K562 (cell line): ENCODE data around the gene SEH1L. TPM values are rescaled to one million over a fixed set of nuclear protein-coding genes. Genes with fewer than 3 reads are reported as not detected.

Source experiments
- ATAC-seq: fragments of 200-7000 bp; cut with Tn5 transposase; 3 replicates; pipeline ENCODE4 v1.9.1; 2020; ENCODE audit warnings: moderate library complexity
- BruUV-seq: library from RNA; stranded (reverse); fragments of 400-500 nt; replicated peaks from 2 replicates; lab custom pipeline; 2021; lab: Mats Ljungman, UMichigan
- CTCF ChIA-PET: fragments of 300-600 bp; formaldehyde crosslinking; extraction: SDS; loops from one replicate; lab custom pipeline; 2021; ENCODE audit warnings: low intra/inter-chr PET ratio; lab: Yijun Ruan, JAX
- POLR2A ChIA-PET: fragments of 300-600, 350-650 bp; sonication (Branson Sonifier 250); formaldehyde crosslinking; extraction: SDS; loops from one replicate; lab custom pipeline; 2021; ENCODE audit warnings: antibody characterized with exemption, inconsistent platforms; lab: Yijun Ruan, JAX
- DNase-seq, 4 experiments: peaks; one replicate each; pipeline versions ENCODE4 v3.0.0 to v3.0.0-alpha.2; 2011 to 2018; ENCODE audit warnings: low spot score in 3 of 4, mixed read lengths in 3 of 4; ENCODE audit errors: extremely low read depth in 1 of 4
- FAIRE-seq: peaks from 2 replicates; lab custom pipeline; 2011; peaks lifted over from hg19 to GRCh38; lab: Jason Lieb, UNC
- H2AFZ ChIP-seq: 2 replicates; pipeline ENCODE4 v1.6.0; 2011; ENCODE audit warnings: low read depth, low read length, control low read depth, inconsistent platforms
- H3K27ac ChIP-seq: fragments of 200-600 bp; 3 replicates; pipeline ENCODE4 v1.8.0; 2011; ENCODE audit warnings: low read depth, mild to moderate bottlenecking, control low read depth, inconsistent platforms, low read length, moderate library complexity, mixed read lengths; ENCODE audit errors: extremely low read depth
- H3K27me3 ChIP-seq, 2 experiments: fragments of 300-600 bp in 1 of 2; 2 replicates in 1 of 2; 3 replicates in 1 of 2; pipeline versions ENCODE4 v1.6.0 to v1.8.0; 2011; ENCODE audit warnings: inconsistent platforms in 2 of 2, low read length in 2 of 2, mild to moderate bottlenecking in 1 of 2, mixed read lengths in 1 of 2, moderate library complexity in 1 of 2; ENCODE audit not compliant: control insufficient read depth in 2 of 2, insufficient read depth in 2 of 2
- H3K36me3 ChIP-seq: fragments of 300-600 bp; 3 replicates; pipeline ENCODE4 v1.8.0; 2011; ENCODE audit warnings: mild to moderate bottlenecking, low read length, inconsistent platforms; ENCODE audit not compliant: control insufficient read depth, insufficient read depth
- H3K4me1 ChIP-seq, 2 experiments: fragments of 200-600 bp in 1 of 2; replicated peaks in 1 of 2; 2 replicates in 1 of 2; 3 replicates in 1 of 2; pipeline versions ENCODE4 v1.5.1 to v1.8.0; 2011; ENCODE audit warnings: inconsistent platforms in 2 of 2, low read length in 2 of 2, mild to moderate bottlenecking in 1 of 2, mixed read lengths in 1 of 2, moderate library complexity in 1 of 2; ENCODE audit not compliant: control insufficient read depth in 2 of 2, insufficient read depth in 2 of 2
- H3K4me2 ChIP-seq: 2 replicates; pipeline ENCODE4 v1.6.1; 2011; ENCODE audit warnings: low read length, control low read depth, inconsistent platforms, mixed read lengths; ENCODE audit not compliant: insufficient read depth
- H3K4me3 ChIP-seq: fragments of 200-600 bp; sonication (generic), shearing (Covaris generic); 2 replicates; pipeline ENCODE4 v1.5.1; 2016; ENCODE audit warnings: control low read depth, inconsistent platforms
- H3K79me2 ChIP-seq: fragments of 200-600 bp; 3 replicates; pipeline ENCODE4 v1.8.0; 2011; ENCODE audit warnings: low read length, inconsistent platforms; ENCODE audit not compliant: control insufficient read depth, insufficient read depth
- H3K9ac ChIP-seq, 2 experiments: 2 replicates each; pipeline versions ENCODE4 v1.6.0 to v1.6.1; 2011; ENCODE audit warnings: low read depth in 2 of 2, low read length in 2 of 2, control low read depth in 1 of 2, inconsistent platforms in 1 of 2, mild to moderate bottlenecking in 1 of 2, mixed read lengths in 1 of 2; ENCODE audit not compliant: insufficient read depth in 1 of 2
- H3K9me1 ChIP-seq: one replicate; pipeline ENCODE4 v1.6.0; 2011; ENCODE audit warnings: inconsistent platforms, mild to moderate bottlenecking, low read length, moderate library complexity; ENCODE audit not compliant: control insufficient read depth, insufficient read depth
- H3K9me3 ChIP-seq: replicated peaks from 2 replicates; pipeline ENCODE4 v1.5.1; 2011; ENCODE audit warnings: low read depth, low read length, inconsistent platforms; ENCODE audit not compliant: control insufficient read depth, insufficient read depth
- H4K20me1 ChIP-seq: replicated peaks from 2 replicates; pipeline ENCODE4 v1.6.1; 2011; ENCODE audit warnings: low read length, inconsistent platforms, mixed read lengths; ENCODE audit not compliant: control insufficient read depth, insufficient read depth
- BACH1 ChIP-seq: fragments of 200-800 bp; sonication (Bioruptor generic); IDR thresholded peaks from 2 replicates; pipeline ENCODE4 v1.6.1; 2016; ENCODE audit warnings: missing genetic modification characterization, missing compliant biosample characterization
- CBX5 ChIP-seq: IDR thresholded peaks from 2 replicates; pipeline ENCODE4 v1.6.1; 2014; ENCODE audit warnings: low read depth, borderline replicate concordance
- COPS2 ChIP-seq: fragments of 450-650 bp; conservative IDR thresholded peaks from 2 replicates; pipeline ENCODE4 v1.6.1; 2016; ENCODE audit warnings: mild to moderate bottlenecking, moderate library complexity
- ETV1 ChIP-seq: fragments of 450-650 bp; conservative IDR thresholded peaks from 2 replicates; pipeline ENCODE4 v1.6.1; 2016; ENCODE audit warnings: missing genetic modification characterization, control low read depth, low read depth, missing compliant biosample characterization
- ETV6 ChIP-seq, 3 experiments: fragments of 150-350 bp in 1 of 3; sonication (generic) in 1 of 3; formaldehyde crosslinking in 1 of 3; IDR thresholded peaks; 2 replicates each; pipeline versions ENCODE4 v1.6.1 to v1.8.0; 2014 to 2022; ENCODE audit warnings: borderline replicate concordance in 2 of 3, low read depth in 2 of 3, antibody characterized with exemption in 1 of 3, low read length in 1 of 3, mild to moderate bottlenecking in 1 of 3, missing genetic modification reagents in 1 of 3
- HMGXB4 ChIP-seq: sonication (generic); formaldehyde crosslinking; IDR thresholded peaks from 2 replicates; pipeline ENCODE4 v1.8.1; 2023; ENCODE audit warnings: mild to moderate bottlenecking, missing genetic modification reagents
- LEF1 ChIP-seq: fragments of 450-650 bp; IDR thresholded peaks from 2 replicates; pipeline ENCODE4 v1.6.1; 2016; ENCODE audit warnings: mild to moderate bottlenecking
- MLLT1 ChIP-seq, 2 experiments: fragments of 450-650 bp; IDR thresholded peaks; 2 replicates each; pipeline ENCODE4 v1.6.1; 2016
- RBM25 ChIP-seq: fragments of 200-400 bp; formaldehyde crosslinking; IDR thresholded peaks from 2 replicates; pipeline ENCODE4 v1.6.1; 2018; ENCODE audit warnings: low read length, low read depth, moderate library complexity; ENCODE audit not compliant: severe bottlenecking
- TAF15 ChIP-seq: fragments of 200-400 bp; formaldehyde crosslinking; IDR thresholded peaks from 2 replicates; pipeline ENCODE4 v1.6.1; 2017; ENCODE audit warnings: mild to moderate bottlenecking, low read depth, low read length, moderate library complexity
- TARDBP ChIP-seq: fragments of 450-650 bp; IDR thresholded peaks from 2 replicates; pipeline ENCODE4 v1.6.1; 2016
- TBP ChIP-seq: optimal IDR thresholded peaks from 2 replicates; pipeline ENCODE3; 2011; ENCODE audit warnings: low read depth, low read length, improper control_type of control experiment
- TFAM ChIP-seq: fragments of 250-450 bp; sonication (Bioruptor Pico); conservative IDR thresholded peaks from 2 replicates; pipeline ENCODE4 v1.5.0; 2021; ENCODE audit warnings: mild to moderate bottlenecking, moderate library complexity
- TOE1 ChIP-seq, 2 experiments: fragments of 450-650 bp in 1 of 2; sonication (generic) in 1 of 2; formaldehyde crosslinking in 1 of 2; IDR thresholded peaks; 2 replicates each; pipeline versions ENCODE4 v1.7.1 to v1.8.0; 2016 to 2022; ENCODE audit warnings: borderline replicate concordance in 2 of 2, mild to moderate bottlenecking in 2 of 2, antibody characterized with exemption in 1 of 2, inconsistent platforms in 1 of 2, low read depth in 1 of 2, missing genetic modification reagents in 1 of 2, moderate library complexity in 1 of 2
- ZBTB1 ChIP-seq: sonication (generic); formaldehyde crosslinking; IDR thresholded peaks from 2 replicates; pipeline ENCODE4 v1.8.1; 2023; ENCODE audit warnings: missing genetic modification reagents, low read depth, mild to moderate bottlenecking, borderline replicate concordance
- WGBS: fragments of 100-300 bp; shearing (Covaris generic); methylation state at CpG from one replicate; pipeline ENCODE4 v1.1.6; 2016; ENCODE audit warnings: low coverage, mixed read lengths; ENCODE audit not compliant: insufficient coverage; ENCODE audit errors: missing lambda C conversion rate; 5-methylcytosine and 5-hydroxymethylcytosine counted together
- in situ Hi-C: fragments of 300-500 bp; cut with MboI; formaldehyde crosslinking; loops from 4 replicates; pipeline ENCODE4 v1.15.0; 2018; ENCODE audit warnings: inconsistent platforms, mixed read lengths
- intact Hi-C: fragments of 100-400 bp; cut with micrococcal nuclease; formaldehyde crosslinking; loops from 2 replicates; pipeline ENCODE4 v1.14.2; 2022
- polyA plus RNA-seq, 8 experiments: library from polyadenylated mRNA; depleted of rRNA in 4 of 8; stranded (reverse) in 5 of 8; unstranded in 3 of 8; fragments of >200 nt; fragmentation: Nextera tagmentation in 2 of 8; fragmentation: Illumina TruSeq in 1 of 8; extraction: Ambion mirVana in 2 of 8; extraction: Trizol in 1 of 8; gene quantifications; 2 replicates each; pipeline versions ENCODE4 v1.2.1 to v1.2.3, GENCODE V29; 2011 to 2014; ENCODE audit warnings: inconsistent platforms in 1 of 8, missing spikeins in 1 of 8
- total RNA-seq, 7 experiments: library from RNA; depleted of rRNA in 6 of 7; stranded (reverse); fragments of >200 nt in 6 of 7; fragmentation: Illumina TruSeq in 2 of 7; extraction: Trizol in 2 of 7; gene quantifications; 2 replicates each; pipeline versions ENCODE4 v1.2.1 to v1.2.3, GENCODE V29; 2011 to 2021; ENCODE audit warnings: low replicate concordance in 1 of 7

Gene SEH1L
- total and polyA plus RNA-seq, 9 of the 15 experiments (the other 6 are each of a cell fraction or from before 2014, with no cell fraction given): 62.2 to 180 (median 108) TPM

- TF ChIP-seq MLLT1 (IDR thresholded peaks at IDR 0.05) (peak; percentile 88), TARDBP (peak; percentile 86; the same call in 1 of the 2 replicates), HMGXB4 (CRISPR knock-in tag) (no peak), TAF15 (no peak)
Measured at GRCh38 chr18:12990123-12990475, 42.3 kb downstream of the SEH1L start (continued).

GRCh38 chr18:12990641-12990966, 42.8 kb downstream of the SEH1L start:
- H3K36me3 ChIP-seq: peaks cover 40% of the 10 kb centered on the region
- WGBS: under 1% methylated on average over 11 of the region's 11 CpGs
- POLR2A ChIA-PET: interaction anchor here (0.6 to 1.5 kb wide), 14 partner anchors 9 to 297 kb away, joined by 3 to 8 read pairs (median 4); partner anchors contain the start of genes CEP76, PSMG2 and SEH1L
- H3K4me2 ChIP-seq: peak overlapping the region; percentile 97
- intact Hi-C loops (loop anchor here (2.0 to 10.0 kb wide), 2 partner anchors 44 to 106 kb away; partner anchors contain the start of gene PTPN2), in situ Hi-C loops (no loop called here)
- TSS peak; percentile 94 for BruUV-seq
- H3K27ac ChIP-seq: peak overlapping the region; percentile 93
- CTCF ChIA-PET: interaction anchor here (0.6 kb wide), 1 partner anchor 133 kb away, joined by 3 read pairs; no protein-coding TSS in a partner anchor
- H3K9ac ChIP-seq: peak overlapping the region; percentile 85 to 92
- H3K4me3 ChIP-seq: peak overlapping the region; percentile 68
- DNase-seq (no peak), ATAC-seq (peak; percentile 4), FAIRE-seq (peak; percentile 67)
- H3K9me3 ChIP-seq: peaks cover 13% of the 10 kb centered on the region; the same call in 1 of the 2 replicates
- H4K20me1 ChIP-seq: no peaks in the 10 kb centered on the region; the same call in 1 of the 2 replicates
- no peaks in the 10 kb centered on the region for H3K27me3 ChIP-seq
- H3K4me1 ChIP-seq: peaks cover 20 to 22% of the 10 kb centered on the region in 2 experiments; a peak in 4 of 5 replicates
- H3K9me1 ChIP-seq: no peaks in the 10 kb centered on the region
- peak overlapping the region; percentile 94 for H2AFZ ChIP-seq
- H3K79me2 ChIP-seq: peaks cover 53% of the 10 kb centered on the region
- TF ChIP-seq LEF1 (0 out of 2 replicates have a peak, but pooled peaks have one; percentile 15), ETV1 (tag) (0 out of 2 replicates have a peak, but pooled peaks have one; percentile 43), RBM25 (no peak), TFAM (CRISPR knock-in tag) (no peak), ZBTB1 (no peak), BACH1 (tag) (no peak), TBP (no peak), CBX5 (no peak), COPS2 (no peak), ETV6 (IDR thresholded peaks at IDR 0.05; ENCODE audit: borderline replicate concordance in 1 of 2, low read depth in 2 of 2, low read length in 1 of 2) (no peak), ETV6 (CRISPR knock-in tag; IDR thresholded peaks at IDR 0.05; ENCODE audit: borderline replicate concordance) (no peak), TOE1 (IDR thresholded peaks at IDR 0.05; ENCODE audit: borderline replicate concordance) (no peak), TOE1 (CRISPR knock-in tag; IDR thresholded peaks at IDR 0.05; ENCODE audit: borderline replicate concordance, low read depth) (no peak)
